Vagina (tissue), 2 donors: ENCODE results near the gene LAMP5.

Experiments used
- POLR2A ChIP-seq, 2 donors: fragments of 450-650 bp; IDR thresholded peaks; one replicate each; pipeline ENCODE4 v1.6.1; 2017; ENCODE audit warnings: antibody characterized with exemption in 2 of 2, mild to moderate bottlenecking in 2 of 2, moderate library complexity in 2 of 2
- TF ChIP-seq, protein P1 (sequence below), 3 experiments: fragments of 450-650 bp in 2 of 3; fragments of 200-600 bp in 1 of 3; sonication (generic) in 1 of 3; IDR thresholded peaks; one replicate each; pipeline ENCODE4 v1.5.1; 2017 to 2019; ENCODE audit warnings: antibody characterized with exemption in 3 of 3, mild to moderate bottlenecking in 2 of 3, moderate library complexity in 2 of 3

- TF ChIP-seq, protein P1, sequence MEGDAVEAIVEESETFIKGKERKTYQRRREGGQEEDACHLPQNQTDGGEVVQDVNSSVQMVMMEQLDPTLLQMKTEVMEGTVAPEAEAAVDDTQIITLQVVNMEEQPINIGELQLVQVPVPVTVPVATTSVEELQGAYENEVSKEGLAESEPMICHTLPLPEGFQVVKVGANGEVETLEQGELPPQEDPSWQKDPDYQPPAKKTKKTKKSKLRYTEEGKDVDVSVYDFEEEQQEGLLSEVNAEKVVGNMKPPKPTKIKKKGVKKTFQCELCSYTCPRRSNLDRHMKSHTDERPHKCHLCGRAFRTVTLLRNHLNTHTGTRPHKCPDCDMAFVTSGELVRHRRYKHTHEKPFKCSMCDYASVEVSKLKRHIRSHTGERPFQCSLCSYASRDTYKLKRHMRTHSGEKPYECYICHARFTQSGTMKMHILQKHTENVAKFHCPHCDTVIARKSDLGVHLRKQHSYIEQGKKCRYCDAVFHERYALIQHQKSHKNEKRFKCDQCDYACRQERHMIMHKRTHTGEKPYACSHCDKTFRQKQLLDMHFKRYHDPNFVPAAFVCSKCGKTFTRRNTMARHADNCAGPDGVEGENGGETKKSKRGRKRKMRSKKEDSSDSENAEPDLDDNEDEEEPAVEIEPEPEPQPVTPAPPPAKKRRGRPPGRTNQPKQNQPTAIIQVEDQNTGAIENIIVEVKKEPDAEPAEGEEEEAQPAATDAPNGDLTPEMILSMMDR (IDR thresholded peaks at IDR 0.05), result no peak
- no peak for TF ChIP-seq POLR2A (IDR thresholded peaks at IDR 0.05)
These were observed 24.2 kb upstream of the LAMP5 start for GRCh38 chr20:9490161-9490560.
